NCI-H2171 (cell line): ENCODE data around the gene APP.
A peak's percentile ranks its signal among the peaks of the same experiment; 100 is the strongest.
"Not testable (repeated sequence)": the region's sequence is repeated elsewhere in the genome, so short reads cannot be mapped to it uniquely, and the experiment has no call there.

ENCODE experiments used
- DNase-seq: peaks from one replicate; lab custom pipeline; 2025; lab: John Stamatoyannopoulos, UW

APP gene

DNA sequence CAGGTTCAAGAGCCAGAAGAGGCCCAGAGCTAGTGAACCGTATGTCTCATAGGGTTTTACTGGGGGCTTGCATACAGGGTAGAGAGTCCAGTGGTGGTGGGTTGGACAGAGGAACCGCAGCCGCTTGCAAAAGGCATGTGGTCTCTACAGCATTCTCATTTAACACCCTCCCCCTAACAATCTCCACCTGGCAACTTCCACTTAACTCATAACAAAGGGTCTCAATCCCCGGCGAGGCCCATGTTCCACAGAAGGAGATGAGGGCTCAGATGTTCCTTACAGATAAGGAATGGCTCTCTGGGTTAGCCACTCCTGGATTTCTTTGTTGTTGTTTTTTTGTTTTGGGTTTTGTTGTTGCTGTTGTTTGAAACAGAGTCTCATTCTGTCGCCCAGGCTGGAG is 106.1 kb downstream of the APP start:
- no peak for DNase-seq

DNA sequence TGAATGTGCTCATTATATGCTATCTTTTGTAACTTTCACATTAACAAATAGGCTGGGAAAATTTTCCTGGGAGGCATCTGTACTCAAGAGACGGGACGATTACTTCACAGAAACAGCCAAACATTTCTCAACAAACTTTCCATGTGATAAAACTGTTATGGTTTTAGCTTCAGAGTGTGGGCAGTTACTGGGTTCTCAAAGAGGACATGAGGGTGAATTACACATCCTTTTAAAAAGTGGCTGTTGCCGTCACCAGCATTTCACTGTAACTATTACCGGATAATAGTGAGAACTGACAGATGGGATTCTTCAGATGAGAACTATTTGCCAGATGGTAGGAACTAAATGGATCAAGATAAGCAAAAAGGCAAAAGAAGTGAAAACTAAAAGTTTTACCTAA is 109.1 kb downstream of the APP start:
- DNase-seq, result peak; percentile 17

DNA sequence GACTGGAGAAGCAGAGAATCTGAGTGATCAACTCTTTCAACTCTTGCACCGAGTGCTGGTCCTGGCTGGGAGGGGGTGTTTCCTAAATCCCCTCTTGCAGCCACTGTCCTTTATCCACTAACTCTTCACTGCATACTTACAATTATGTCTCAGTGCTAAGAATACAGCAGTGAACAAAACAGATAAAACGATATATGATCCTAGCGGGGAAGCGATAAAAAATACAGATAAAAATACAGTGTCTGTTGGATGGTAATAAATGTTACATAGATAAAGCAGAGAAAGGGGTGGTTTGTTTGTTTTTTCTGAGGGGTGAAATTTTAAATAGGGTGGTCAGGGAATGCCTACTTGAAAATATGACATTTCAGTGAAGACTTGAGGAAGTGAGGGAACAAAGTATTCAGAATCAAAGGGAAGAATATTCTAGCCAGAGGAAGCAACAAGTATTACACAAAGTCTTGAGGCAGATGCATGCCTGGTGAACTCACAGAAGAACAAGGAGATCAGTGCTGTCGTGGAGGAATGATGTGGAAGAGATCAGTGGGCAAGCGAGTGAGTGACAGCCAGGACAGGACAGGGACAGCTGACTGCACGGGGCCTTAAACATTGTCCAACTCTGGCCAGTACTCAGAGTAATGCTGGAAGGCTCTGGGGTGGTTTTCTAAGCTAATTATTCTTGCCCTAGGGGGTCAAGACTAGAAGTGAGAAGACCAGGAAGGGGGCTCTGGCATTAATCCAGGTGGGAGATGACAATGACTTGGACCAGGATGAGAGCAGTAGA is 110.0 kb downstream of the APP start:
- DNase-seq, result no peak

DNA sequence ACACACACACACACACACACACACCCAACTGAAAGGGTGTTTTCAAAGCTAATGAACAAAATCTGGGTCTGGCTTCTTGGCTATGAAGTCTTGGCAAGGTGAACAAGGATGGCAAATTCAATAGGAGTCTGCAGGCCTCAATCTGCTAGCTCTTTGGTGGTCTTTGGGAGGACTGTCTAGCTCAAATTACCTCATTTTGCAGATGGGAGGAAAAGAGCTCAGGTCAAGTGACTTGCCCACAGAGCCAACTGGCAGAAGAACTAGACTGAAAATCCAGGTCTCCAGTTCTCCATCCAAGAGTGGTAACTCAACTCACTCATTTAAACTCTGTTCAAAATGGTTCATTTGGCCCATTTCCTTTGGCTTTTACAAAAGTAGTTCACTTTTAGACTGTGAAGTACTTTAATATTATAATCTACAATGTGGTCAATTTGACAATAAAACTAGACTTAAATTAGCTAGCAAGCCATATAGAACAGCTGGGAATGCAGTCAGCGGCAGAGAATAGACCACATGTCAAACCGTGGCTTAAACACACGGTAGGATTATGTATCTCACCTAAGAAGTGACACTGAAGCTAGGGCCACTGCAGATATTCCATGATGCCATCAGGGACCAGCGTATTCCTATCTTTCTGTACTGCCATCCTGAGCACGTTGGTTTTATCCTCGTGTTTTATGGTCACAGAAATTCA is 112.9 kb downstream of the APP start:
- no peak for DNase-seq

DNA sequence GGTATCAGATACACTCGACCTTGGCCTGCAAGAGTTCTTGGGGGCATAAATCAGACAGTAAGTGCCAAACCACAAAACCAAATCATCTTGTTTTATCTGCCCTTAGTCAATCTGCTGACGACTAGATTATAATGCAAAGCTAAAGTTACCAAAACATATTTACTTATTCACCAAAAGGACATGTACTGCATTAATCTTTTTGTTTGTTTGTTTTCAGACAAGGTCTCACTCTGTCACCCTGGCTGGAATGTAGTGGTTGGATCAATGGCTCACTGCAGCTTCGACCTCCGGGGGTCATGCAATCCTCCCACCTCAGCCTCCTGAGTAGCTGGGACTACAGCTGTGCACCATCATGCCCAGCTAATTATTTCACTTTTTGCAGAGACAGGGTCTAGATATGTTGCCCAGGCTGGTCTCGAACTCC is 114.7 kb downstream of the APP start:
- DNase-seq, result no peak

DNA sequence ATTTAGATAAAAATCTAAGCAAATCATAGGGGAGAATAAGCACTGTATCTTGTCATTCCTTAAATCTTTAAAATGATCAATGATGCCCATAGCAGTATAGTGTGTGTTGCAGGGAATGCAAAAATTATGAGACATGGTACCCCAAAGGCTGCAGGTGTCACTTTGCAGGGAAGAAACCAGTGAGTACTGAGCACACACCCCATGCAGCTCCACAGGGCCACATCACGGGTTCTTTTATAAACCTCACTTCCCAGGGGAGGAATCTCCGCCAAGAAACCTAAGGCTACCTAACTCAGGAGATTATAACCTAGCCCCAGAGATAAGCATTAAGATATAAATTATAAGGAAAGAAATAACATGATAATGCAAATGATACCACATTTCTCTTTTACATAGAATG is 115.6 kb downstream of the APP start:
- DNase-seq, result peak; percentile 7

DNA sequence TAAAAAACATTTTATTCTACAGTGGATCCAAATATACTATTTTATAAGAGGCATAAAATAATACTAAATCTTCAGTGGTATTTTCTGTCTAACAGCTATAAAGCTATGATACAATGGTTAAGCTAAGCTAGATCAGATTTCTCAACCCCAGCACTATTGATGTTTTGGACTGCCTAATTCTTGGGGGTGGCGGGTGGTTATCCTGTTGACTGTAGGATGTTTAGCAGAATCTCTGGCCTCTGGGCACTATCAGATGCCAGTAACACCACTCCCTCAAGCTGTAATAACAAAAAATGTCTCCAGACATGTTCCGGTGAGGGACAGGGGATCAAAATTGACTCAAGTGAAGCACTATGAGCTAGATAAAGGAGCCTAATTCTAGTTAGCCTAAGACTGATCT is 118.5 kb downstream of the APP start:
- no peak for DNase-seq

DNA sequence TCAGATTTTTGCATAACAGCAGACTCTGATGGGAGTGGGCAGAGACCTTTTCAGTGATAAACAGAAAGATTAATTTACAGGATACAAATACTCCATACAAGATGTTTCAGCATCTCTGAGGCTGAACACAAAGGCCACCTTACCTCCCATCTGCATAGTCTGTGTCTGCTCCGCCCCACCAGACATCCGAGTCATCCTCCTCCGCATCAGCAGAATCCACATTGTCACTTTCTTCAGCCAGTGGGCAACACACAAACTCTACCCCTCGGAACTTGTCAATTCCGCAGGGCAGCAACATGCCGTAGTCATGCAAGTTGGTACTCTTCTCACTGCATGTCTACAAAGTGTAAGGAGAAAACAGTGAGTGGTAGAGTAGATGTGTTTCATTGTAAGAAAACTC is 119.7 kb downstream of the APP start:
- no peak for DNase-seq

DNA sequence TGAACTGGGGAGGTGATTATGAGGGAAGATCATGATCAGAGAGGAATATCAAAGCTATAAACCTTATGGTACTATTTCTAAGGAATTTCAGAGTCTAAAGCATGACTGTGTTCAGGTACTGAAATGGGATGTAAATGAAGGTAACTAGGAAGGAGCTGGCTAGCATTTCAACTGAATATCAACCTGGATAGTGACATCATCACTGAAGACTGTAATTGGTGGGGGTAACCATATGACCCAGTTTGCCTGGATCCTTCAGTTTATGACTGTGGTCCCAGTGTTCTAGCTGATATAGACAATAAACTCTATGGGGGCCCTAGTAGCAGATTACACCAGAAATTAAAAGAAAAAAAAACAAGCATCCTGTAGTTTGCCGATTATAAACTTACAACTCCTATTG is 120.8 kb downstream of the APP start:
- DNase-seq, result no peak

DNA sequence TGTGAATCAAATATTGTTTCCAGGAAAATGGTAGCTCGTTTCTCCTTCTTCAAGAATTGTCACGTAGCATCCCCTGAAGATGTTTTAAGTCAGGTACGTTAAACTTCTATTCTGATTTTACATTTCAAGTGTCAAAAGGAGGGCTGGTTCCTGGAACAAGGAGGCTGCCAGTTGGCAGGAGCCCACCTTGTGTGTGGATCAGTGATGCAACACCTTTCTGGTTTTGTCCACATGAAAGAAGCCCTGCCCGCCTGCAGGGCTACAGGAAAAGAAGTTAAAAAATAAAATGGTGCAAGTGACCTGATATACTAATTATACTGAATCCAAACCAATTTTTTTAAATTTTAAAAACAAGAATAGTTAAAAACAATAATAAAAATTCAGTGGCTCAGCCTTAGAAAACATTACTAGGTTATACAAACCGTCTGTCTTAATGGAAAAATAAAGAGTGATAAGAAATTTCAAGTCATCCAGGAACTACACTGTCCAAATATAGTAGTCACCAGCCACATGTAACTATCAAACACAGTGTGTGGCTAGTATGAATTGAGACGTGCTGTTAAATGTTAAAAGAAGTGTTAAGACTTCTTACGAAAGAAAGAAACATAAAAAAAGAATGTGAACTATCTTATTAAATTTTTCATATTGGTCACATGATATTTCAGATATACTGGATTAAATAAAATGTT is 123.1 kb downstream of the APP start:
- DNase-seq, result no peak

DNA sequence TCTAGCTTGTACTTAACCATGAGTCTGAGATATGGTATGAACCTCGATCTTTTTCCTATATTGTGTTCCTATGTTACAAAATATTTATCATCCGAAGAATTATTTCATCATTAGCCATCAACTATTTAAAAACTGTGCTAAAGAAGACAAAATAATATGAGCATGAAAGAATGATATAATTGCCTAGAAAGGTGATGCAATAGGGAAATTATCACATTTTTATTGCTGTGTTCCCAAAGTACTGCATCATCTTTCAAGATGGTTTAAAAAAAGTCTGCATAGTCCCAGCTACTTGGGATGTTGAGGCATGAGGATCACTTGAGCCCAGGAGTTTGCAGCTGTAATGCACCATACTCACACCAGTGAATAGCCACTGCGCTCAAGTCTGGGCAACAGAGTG is 126.7 kb downstream of the APP start:
- no peak for DNase-seq

DNA sequence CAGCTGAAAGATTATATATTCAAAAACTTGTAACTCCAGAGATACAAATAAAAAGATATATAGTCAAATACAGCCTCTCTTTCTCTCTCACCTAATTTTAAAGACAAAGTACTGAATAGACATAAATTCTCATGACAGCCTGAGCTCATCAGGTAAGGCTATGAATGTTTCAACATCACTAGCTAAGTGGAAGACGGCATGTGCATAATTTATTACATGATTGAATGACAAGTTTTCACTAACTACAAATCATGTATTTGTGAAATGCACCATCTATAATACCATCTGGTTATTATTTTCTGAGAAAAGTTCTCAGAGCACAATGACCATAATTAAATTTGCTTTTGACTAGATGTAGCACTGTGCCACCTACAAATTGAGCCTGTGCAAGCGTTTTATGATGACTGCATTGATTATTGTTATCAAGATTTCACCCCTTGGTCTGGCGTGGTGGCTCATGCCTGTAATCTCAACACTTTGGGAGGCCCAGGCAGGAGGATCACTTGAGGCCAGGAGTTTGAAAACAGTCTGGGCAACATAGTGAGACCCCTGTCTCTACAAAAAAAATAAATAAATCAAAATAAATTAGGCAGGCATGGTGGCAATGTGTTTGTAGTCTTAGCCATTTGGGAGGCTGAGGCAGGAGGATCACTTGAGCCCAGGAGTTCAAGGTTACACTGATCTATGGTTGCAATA is 128.2 kb downstream of the APP start:
- DNase-seq, result no peak

DNA sequence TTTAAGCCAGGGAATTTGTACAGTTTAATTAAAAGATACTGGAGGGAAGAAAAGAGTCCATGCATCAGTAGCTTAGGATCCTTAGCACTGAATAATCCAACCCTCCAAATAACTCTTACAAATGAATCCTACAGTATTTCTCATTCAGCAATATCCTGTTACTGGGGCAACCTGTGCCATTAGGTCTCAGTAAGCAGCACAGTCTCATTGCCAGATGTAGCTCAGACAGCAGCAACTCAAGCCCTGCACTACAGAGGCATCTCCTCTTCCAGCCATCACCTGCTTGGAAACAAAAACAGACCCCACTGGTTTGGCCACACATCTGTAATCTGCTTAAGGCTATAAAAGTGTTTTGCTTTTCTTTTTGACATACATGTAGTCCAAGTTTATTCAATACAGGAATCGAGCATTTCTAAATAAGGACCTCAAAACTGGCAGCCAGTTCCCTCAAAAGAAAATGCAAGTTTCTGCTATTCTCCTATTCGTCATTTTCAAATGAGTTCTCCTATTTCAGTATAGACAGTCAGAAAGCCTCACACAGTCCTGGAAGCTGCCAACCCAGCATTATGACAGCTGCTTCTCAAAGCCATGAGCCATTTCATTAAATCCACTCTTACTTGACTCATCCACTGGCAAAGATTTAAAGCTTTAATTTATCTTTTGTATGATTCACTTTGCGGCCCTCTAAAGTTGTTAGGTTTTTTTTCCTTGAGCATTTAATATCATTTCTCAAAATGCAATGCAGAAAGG is 129.0 kb downstream of the APP start:
- peak; percentile 7 for DNase-seq

DNA sequence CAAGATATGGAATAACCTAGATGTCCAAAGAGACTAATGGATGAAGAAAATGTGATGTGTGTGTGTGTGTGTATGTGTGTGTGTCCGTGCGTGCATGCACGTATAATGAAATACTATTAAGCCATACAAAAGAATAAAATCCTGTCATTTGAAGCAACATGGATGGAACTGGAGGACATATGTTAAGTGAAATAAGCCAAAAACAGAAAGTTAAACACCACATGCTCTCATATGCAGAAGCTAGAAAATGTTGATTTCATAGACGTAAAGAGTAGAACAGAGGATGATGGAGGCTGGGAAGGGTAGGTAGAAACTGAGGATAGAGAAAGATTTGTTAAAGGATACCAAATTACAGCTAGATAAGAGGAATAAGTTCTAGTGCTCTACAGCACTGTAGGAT is 133.7 kb downstream of the APP start:
- DNase-seq, result no peak

DNA sequence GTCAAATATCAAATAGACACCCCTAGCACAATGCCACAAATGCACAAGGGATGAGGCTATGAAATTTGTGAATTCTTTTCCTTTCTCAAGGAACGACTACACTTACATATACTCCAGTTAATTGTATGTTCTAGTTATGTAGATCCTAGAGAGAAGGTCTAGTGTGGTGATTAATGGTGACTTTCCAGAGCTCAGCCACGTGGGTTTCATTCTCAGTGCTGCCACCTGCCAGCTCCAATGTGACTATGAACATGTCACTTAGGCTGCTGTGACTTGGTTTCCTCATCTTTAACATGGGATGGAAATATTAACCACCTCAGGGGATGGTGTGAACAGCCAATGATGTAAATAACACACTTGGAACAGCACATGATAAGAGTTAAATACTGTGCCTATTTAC is 138.3 kb downstream of the APP start:
- no peak for DNase-seq

DNA sequence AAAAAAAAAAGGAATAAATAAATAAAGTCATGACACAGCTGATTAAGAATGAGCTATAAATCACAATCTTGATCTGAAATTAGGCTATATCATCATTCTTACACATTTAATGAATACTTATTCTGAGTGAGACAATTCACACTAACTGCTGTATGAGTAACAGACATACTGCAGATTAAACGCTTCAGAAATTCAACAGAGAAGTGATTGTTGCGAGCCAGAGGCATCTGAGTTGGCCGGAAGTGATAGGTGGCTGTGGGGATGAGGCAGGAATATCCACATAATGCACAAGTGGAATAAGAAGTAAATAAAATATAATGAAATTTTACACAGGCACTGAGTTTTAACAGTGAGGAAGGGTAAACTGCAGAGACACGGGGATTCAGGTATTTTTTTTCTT is 142.4 kb downstream of the APP start:
- no peak for DNase-seq

DNA sequence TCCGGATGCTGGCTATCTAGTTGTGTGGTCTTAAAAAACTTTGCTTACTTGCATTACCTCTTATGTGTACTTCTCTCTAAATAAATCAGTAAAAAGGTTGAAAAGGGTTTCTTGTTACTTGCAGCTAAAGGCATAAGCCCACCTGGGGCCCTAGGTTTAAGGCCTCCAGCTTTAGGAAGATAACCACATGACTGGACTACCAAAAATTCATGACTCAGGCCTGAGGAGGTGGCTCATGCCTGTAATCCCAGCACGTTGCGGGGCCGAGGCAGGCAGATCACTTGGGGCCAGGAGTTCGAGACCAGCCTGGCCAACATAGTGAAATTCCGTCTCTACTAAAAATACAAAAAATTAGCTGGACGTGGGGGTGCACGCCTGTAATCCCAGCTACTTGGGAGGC is 142.9 kb downstream of the APP start:
- no peak for DNase-seq

DNA sequence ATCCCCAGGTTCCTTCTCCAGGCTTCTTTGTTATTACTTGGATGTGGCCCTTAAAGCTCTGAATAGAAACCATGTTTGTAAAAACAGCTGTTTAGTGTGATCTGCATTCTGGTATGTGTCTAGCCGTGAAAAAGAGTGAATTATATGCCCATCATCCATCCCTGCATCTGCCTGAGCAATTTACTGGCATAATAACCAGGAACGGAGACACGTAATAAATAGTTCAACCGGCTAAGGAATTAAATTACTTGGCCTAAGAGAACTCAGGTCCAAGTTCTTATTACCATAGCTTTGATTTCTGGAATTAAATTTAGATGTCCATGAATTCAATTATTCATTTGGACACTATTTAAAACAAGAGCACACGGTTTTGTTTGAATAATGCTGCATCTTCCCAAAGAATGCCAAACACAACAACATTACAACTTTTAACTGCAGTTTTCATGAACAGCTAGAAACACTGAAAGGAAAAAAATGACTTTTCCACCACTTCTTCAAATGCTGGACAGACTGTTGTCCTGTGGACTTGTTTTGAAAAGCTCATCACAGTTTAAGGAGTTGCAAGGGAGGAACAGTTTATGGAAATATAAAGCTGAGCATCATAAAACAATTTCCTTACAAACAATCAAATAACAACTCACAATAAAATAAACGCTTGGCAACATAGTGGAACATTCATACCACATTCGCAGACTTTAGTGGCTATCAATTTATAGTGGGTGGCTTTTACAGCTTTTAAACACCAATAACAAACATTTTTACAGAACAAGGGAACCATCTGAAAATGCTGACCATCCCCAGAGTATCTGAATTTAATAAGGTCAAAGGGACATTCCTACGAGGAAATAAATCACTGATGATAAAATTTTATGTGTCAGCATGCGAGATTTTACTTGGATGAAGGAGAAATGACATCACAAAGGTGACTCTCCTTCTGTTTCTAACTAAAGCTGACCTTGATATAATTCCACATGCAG is 144.7 kb downstream of the APP start:
- no peak for DNase-seq

DNA sequence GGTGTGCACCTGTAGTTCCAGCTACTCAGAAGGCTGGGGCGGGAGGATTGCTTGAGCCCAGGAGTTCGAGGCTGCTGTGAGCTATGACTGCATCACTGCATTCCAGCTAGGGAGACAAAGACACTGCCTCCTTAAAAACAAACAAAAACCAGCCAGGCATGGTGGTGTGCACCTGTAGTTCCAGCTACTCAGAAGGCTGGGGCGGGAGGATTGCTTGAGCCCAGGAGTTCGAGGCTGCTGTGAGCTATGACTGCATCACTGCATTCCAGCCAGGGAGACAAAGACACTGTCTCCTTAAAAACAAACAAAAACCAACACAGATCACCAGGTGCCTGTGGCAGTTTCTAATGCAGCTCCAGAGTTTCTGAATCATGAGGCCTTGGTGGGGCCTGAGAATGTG is 147.2 kb downstream of the APP start:
- DNase-seq, result not testable (repeated sequence)

DNA sequence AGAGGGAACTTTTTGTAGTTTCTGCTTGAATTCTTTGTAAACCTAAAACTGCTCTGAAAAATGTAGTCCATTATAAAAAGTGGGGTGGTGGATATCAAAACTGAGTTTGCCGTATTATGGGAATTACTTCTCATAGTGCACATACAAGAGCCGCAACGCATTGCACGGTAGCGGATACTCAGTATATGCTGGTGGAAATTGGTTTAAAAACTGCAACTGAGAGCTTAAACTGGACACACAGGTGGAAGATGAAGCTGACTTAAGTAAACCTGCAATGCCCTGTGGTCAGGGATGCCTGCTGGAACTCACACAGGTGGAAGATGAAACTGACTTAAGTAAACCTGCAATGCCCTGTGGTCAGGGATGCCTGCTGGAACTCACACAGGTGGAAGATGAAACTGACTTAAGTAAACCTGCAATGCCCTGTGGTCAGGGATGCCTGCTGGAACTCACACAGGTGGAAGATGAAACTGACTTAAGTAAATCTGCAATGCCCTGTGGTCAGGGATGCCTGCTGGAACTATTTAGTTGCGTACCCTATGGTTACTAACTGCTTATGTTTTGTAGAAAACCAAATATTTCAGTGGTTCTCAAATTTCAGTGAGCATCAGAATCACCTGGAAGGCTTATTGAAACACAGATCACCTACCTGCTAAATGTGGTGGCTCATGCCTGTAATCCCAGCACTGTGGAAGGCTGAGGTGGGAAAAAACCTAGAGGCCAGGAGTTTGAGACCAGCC is 147.8 kb downstream of the APP start:
- not testable (repeated sequence) for DNase-seq
